HG03575 (cell line): Measurements from ENCODE around the gene TOX2.

ENCODE experiments used
- ATAC-seq: cut with Tn5 transposase; IDR thresholded peaks from one replicate; pipeline ENCODE4 v1.9.1; 2021; ENCODE audit not compliant: unreplicated experiment, insufficient number of reproducible peaks, low FRiP score; ENCODE audit errors: extremely low read depth

Gene TOX2

DNA sequence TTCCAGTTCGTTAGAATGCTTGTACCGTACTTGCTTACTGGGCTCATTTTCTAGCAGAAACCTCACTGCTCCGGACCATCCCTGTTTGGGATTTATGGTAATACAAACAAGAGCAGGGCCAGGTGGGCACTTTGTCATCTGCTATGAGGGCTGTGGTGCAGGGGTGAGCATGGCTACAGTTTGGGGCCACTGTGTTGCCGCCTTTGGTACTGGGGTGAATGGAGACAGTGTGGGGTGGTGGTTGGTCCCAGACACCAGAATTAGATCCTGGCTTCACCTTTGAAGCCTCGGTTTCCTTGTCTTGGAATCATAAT lies 95.0 kb downstream of the TOX2 start:
- ATAC-seq = no peak

GRCh38 chr20:44010162-44010704 lies 95.6 kb downstream of the TOX2 start:
- no peak for ATAC-seq

DNA sequence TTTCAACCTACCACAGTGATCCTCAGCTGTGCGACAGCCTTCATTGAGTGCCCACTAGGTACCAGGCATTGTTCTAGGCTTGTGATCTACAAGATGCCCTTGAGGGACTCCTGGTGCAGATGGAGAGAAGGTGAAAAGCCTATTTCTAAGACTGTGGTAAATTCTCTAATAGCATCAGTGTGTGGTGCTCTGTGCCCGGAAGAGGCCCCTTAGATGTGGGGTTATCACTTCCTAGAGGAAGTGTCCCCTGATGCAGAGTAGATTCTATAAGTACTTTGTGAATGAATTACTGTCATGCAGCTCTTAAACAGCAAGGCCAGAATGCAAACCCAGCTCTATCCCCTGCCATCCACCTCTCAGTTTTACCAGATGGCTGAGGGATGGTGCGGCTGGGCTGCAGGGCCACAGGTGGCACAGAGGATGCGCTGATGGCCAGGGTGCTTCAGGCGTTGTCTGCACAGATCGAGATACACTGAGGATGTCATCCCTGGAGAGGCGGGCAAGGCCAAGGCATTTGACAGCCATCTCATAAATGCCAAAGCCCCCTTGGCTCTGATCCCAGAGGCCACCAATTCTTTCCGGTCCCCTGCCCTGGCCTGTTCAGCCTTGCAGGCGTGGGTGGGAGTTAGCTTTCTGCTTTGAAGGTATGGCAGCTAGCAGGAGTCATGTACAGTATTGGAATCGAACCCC lies 96.7 kb downstream of the TOX2 start:
- ATAC-seq = no peak

DNA sequence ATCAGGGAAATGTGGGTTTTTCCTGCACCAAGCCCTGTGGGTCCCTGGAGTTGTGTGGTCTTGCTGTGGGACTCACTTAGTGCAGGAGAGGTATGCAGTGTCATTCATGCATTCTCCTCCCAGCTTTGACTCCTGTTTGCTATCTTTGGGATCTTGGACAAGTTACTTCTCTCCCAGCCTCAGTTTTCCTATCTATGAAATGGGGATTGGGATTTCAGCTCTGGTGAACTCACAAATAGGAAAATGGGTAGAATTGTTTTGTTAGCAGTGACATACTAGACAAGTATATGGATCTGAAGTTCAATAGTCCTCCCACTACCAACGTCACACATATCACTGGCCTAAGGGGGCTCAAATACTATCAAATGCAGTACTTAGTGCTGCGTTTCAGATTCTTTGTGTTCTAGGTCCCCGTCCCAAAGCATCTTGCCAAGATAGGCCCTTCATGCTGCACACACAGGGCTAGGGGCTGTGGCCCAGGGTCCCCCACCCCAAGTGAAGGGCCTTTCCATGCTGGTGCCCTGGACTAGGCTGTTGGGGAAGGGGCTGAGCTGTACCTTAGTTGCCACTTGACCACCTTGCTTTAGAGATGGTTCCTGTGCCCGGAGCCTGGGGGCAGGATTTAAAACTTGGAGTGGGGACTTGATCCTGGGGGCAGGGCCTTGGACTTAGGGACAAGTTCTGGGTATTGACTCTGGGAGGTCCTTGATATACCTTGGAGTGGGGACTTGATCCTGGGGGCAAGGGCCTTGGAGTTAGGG lies 98.0 kb downstream of the TOX2 start:
- ATAC-seq = no peak

- no peak for ATAC-seq
Observed at GRCh38 chr20:44014807-44015732, 100.4 kb downstream of the TOX2 start.

GRCh38 chr20:44015733-44016103 lies 101.1 kb downstream of the TOX2 start:
- no peak for ATAC-seq

DNA sequence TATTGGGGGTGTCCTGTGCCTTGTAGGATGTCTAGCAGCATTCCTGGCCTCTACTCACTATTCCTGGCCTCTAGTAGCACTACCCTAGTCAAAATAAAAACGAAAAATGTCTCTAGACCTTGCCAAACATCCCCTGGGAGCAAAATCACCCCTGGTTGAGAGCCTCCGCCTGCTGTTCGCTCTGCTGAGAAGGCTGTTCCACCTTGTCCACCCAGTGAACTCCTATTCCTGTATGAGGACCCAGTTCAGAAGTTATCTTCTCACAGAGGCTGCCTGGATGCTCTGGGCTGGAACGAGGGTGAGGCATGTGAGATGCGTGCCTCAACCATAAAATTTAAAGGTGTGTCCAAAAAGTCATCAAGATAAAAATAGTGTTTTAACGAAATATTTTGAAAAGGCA lies 101.9 kb downstream of the TOX2 start:
- no peak for ATAC-seq

DNA sequence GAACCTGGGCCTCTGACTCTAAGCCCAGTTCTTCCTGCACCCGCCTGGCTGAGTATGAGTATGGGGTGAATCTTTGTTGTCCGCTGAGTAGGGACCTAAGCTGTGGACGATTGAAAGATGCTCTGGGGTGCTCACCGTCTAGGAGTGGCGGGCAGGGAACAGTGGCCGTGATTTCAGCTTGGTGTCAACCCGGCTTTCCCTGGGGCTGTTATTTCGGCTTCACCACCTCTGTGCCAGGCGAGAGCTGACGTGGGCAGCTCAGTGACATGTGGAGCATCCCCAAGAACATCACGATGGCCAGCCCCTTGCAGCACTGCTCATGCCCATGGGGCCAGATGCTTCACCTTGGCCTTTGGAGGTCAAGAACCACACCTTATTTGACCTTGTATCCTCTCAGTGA lies 102.6 kb downstream of the TOX2 start:
- ATAC-seq = no peak

DNA sequence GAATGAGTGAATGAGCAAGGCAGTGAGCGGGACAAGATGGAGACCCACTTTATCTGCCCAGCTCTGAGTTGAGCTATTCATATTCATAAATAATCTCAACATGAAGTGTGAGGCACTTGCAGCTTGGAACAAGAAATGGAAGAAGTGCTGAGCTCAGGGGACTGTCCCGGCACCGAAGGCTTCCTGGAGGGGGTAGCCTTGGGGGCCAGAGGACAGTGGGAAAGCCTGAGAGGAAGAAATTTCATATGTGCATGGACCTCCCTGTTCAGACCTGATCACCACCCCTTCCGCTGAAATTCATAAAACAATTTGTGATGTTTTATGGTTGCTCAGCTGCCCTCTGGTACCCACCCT lies 103.2 kb downstream of the TOX2 start:
- ATAC-seq = no peak

DNA sequence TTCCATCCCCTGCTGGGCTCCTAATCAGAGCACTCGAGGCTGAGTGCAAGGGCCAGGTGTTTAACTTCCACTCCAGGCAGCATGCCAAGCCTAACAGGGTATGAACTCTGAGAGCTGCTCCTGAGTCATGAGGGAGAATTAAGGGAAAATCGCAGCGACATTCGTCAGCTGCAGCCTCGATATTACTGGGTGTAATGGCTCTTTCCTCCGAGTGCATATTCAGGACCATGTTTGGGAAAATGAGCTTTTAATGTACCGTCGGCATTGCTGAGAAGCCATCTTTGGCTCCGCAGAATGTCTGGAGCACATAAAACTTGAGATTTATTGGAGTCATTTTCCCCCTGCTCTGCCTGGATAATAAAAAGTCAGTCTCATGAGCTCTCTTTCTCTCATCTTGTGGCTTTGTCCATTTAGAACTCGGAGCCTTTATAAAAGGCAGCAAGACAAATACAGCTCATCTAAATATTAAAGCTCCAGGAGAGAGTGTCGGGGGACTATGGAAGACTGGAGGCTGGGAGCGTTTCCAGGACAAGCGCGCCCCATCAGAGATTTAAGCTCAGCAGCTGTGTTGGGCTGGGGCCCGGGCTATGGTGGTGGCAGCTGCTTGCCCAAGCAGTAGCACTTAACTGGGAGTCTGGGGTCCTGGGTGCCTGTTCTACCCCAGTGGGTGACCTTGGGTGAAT lies 103.7 kb downstream of the TOX2 start:
- no peak for ATAC-seq

GRCh38 chr20:44018942-44019637 lies 104.4 kb downstream of the TOX2 start:
- no peak for ATAC-seq

DNA sequence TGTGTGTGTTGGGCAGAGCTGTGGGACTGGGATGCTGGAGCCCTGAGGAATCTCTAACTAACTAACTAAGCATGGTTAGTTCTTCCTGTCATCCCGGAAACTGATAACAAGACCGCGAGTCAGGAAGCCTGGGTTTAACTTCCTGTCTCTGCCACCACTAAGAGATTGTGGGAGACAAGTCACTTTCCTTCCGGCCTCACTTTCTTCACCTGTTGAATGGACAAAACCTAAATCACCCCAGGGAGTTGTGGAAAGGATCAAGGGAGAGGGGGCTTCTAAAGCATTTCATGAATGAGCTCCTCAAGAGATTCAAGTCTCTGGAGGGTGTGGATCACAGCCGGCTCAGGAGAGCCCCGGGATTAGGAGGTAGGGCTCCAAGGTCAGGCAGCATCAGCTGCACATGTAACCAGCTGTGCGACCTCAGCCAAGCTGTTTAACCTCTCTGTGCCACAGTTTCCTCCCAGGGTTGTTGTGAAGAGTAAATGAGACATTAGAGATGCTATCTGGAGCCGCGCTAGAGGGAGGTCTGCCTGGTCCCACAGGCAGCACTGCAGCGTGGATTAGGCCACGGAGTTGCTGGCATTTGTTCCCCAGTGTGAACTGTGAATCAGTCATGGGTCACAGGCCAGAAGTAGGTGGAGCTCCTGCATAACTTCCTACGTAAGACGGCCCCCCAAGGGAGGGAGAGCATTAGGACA lies 105.1 kb downstream of the TOX2 start:
- no peak for ATAC-seq

DNA sequence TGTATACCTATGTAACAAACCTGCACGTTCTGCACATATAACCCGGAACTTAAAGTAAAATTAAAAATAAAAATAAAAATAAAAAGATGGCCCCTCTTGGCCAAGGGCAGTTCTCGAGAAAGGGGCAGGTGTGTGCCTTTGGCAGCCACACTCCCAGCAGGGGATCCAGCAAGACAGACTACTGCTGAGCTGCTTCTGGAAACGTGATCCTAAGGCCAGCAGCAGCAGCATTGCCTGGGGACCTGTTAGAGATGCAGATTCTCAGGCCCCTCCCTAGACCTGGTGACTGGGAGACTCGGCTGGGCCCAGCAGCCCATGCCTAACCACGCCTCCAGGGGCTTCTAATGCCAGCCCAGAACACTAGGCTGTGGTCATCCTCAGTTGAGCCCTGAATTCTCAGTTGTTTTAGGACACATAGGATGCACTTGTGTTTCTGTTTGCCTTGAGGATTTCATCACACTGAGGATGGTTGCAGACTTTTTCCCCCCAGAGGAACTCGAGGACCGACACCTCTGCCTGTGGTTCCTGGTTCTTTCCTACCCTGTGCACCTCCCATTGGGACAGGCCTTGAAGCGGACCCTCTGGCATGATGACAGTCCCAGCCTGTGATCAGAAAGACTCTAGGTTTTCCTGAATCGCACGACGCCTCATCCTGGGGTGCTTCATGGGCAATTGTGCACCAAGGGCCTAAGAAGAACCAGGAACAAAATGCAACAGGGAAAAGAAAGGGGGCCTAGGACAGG lies 105.9 kb downstream of the TOX2 start:
- ATAC-seq = no peak

DNA sequence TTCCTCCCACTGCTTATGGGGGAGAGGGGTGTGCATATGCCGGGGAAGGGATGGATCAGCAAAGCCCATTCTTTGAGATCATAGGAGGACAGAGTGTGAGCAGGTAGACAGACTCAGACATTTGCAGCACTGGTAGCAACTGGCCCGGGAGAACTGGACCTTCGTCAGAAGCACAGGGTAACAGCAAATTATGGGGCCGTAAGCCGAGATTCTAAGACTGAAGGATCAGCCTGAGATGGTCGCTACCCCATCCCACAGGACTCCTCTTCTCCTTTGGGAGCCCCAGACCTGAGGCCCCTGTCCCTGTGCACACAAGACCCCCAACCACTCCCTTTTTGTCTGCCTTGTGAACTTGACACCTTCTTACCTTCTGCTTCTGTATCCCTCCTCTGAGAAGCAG lies 106.5 kb downstream of the TOX2 start:
- ATAC-seq = no peak

DNA sequence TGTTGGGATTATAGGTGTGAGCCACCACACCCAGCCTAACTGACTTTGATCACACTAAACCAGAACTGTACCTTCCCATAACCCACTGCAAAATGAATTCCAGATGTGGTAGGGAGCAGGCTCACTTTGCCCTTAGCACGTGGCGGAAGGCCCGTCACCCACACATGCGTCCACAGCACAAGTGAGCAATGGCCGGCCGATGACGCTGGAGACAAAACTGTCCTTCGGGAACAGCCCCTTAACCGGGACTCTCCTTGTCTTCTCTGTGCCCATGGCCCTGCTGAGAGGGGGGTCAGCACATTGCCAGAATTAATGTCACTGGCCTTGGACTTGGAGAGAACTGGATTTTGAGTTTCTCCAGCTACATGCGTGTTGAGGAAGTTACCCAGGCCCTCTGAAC lies 107.2 kb downstream of the TOX2 start:
- ATAC-seq = no peak

GRCh38 chr20:44022464-44022863 lies 107.8 kb downstream of the TOX2 start:
- no peak for ATAC-seq

DNA sequence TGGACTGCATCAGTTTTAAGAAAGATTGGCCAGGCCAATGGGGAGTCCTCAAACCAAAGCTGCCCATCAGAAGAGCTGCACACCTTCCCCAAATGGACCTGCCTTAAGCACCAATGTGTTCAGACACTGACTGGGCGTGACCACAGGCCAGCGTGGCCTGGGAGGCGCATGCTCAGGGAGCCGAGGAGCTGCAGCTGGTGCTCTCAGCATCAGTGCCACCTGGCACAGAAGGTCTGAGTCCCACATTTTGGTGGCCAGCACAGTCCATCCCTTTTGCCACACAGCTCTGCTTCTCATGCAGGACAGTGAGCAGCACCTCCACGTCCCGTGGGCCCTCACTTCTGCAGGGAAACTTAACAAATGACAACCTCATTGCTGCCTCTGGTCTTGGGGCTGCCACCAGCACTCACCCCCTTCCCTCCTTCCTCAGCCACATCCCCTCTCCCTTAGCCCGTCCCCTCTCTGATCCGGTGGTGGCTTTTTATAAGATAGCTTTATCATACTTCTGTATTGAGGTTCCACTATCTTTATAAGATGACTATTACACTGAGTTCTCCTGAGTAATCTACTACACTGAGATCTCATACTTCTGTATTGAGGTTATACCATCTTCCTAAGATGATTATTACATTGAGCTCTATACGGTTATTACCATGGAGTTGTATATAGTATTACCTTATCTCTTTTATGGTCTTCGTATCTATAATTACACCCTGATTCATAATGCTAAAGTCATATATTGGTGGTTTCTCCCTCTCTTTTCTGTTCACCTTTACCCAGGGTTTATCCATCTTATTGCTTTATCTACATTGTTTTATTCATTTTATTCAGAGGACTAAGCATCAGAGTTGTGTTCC lies 109.1 kb downstream of the TOX2 start:
- ATAC-seq = no peak
